NCI-H187 treated with DMSO at 0.1 percent for 48 hours (cell line): ENCODE measurements around the gene LSM14B.

Experiments used
- DNase-seq: peaks from one replicate; lab custom pipeline; 2025; lab: John Stamatoyannopoulos, UW

The LSM14B gene

DNA sequence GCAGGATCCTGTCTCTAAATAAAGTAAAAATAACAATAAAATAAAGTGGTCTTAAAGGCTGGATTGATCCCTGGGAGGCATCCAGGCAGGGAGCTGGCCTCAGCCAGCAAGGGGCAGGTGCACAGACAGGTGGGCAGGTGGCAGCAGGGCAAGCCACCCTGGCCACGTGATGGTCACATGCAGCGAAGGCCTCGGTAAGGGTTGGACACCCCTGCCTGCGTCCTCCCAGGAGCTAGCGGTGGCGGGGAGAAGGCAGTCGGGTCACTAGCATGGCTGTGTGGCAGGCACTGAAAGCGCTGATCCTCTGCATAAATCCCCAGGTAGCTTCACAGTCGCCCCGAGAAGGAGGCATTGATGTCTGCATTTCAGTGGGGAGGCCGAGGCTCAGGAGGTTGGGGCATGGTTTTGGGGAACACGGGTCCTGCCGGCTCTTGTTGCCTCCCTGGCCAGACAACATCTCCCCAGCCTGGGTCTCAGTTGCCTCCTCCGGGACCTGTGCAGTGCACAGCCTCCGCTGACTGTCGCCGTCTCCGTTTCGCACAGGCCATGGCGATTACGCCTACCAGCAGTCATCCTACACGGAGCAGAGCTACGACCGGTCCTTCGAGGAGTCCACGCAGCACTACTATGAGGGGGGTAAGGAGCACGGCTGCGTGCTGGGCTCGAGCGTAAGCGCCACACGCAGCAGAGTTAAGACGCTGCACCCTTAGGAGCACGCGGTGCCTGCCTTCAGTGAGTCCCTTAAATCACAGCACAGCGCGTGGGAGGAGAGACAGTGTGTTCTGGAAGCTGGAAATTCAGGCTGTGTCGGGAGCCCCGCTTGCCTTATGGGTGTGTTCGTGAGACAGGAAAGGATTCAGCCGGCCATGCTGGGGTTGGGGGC, 42.8 kb downstream of the LSM14B start:
- DNase-seq, result no peak

- no peak for DNase-seq
Observed at GRCh38 chr20:62165762-62166399, 43.6 kb downstream of the LSM14B start.

- no peak for DNase-seq
Observed at GRCh38 chr20:62167474-62167873, 45.2 kb downstream of the LSM14B start.

- DNase-seq, result no peak
Observed at GRCh38 chr20:62168061-62168460, 45.8 kb downstream of the LSM14B start.

- DNase-seq, result no peak
Observed at GRCh38 chr20:62168890-62169435, 46.7 kb downstream of the LSM14B start.

- no peak for DNase-seq
Observed at GRCh38 chr20:62170536-62170935, 48.3 kb downstream of the LSM14B start.

DNA sequence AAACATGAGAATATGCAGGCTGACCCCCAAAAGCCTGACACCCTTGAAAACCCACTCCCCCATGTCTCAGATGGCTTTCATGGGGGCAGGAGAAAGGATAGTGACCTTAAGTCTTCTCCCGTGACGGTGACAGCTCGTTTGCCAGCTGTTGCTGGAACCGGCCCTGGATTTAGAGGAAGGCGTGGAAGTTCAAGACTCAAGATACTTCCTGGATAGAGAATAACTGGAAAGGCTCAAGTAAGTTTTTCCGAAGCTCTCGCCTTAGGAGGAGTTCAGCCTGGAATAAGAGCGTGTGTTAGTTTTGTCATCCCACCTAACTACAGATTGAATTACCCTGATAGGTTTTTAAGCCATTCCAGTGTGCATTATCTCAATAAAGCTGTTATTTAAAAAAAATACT, 49.0 kb downstream of the LSM14B start:
- DNase-seq, result no peak

DNA sequence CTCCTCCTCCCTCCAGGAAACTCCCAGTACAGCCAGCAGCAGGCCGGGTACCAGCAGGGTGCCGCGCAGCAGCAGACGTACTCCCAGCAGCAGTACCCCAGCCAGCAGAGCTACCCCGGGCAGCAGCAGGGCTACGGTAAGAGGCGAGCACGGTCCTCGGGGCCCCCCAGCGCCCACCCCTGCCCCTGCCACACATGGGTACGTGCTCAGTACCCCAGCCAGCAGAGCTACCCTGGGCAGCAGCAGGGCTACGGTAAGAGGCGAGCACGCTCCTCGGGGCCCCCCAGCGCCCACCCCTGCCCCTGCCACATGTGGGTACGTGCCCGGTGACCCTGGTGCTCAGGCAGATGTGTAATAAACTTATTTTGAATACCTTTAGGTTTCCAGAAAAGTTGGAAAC, 50.4 kb downstream of the LSM14B start:
- no peak for DNase-seq

GRCh38 chr20:62174021-62174804, 51.9 kb downstream of the LSM14B start:
- DNase-seq, result no peak

GRCh38 chr20:62174870-62175624, 52.8 kb downstream of the LSM14B start:
- DNase-seq, result no peak

DNA sequence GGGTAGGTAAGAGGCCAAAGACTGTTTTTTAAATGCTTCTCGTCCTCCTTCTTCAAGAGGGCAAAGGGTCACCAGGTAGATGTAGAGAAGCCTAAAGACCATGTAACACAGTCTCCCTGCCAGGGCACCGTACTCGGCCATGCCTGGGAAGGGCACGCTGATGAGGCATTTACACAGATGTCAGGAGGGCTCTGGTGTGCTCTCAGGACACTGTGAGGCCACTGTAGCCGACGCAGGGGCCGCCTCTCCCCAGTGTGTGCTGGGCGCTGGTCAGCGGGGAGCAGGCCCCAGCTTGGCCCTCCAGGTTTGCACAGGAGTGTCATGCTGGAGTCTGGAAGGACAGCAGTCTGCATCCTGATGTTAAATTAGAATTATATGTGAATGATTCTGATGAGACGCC, 53.4 kb downstream of the LSM14B start:
- DNase-seq, result no peak

GRCh38 chr20:62176866-62177265, 54.6 kb downstream of the LSM14B start:
- DNase-seq, result no peak

- no peak for DNase-seq
Observed at GRCh38 chr20:62177307-62177706, 55.0 kb downstream of the LSM14B start.

- DNase-seq, result no peak
Observed at GRCh38 chr20:62178316-62179161, 56.3 kb downstream of the LSM14B start.

DNA sequence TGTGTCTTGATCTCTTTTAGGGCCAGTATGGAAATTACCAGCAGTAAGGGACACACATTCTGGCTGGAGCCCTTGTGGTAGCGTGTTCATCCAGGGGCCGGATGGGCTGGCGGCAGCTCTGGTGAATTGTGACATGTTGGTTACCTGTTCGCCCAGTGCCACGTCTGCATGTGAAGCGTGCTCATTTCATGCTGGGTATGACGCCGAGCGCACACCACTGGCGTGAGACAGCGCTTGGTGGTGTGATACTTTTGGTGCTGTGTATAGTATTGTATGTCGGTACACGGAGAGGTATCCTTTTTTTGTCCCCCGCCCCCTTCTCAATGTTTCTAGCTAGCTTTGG, 56.9 kb downstream of the LSM14B start:
- DNase-seq, result no peak

DNA sequence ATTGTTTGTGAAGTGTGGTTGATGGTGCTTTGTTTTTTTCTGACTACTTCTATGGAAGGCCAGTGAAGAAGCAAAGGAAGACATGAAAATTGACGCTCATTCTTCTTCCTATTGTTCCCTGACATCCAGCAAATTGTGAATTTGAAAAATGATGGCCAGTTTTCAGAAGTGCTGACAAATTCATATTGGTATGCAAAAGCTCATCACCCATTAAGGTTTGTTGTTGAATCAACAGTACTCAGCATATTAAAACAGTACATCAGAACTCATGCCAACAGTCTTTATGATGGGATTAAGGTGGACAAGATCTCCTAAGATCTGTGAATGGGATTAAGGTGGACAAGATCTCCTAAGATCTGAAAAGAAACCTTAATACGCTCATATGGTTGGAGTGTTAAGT, 59.5 kb downstream of the LSM14B start:
- no peak for DNase-seq

GRCh38 chr20:62182469-62183425, 60.5 kb downstream of the LSM14B start, which contains the start of gene MTG2:
Gene MTG2, plus strand, starts transcription at chr20:62183028. Its CDS starts 10,393 bp downstream, at chr20:62193421.
- DNase-seq, result peak; percentile 80

DNA sequence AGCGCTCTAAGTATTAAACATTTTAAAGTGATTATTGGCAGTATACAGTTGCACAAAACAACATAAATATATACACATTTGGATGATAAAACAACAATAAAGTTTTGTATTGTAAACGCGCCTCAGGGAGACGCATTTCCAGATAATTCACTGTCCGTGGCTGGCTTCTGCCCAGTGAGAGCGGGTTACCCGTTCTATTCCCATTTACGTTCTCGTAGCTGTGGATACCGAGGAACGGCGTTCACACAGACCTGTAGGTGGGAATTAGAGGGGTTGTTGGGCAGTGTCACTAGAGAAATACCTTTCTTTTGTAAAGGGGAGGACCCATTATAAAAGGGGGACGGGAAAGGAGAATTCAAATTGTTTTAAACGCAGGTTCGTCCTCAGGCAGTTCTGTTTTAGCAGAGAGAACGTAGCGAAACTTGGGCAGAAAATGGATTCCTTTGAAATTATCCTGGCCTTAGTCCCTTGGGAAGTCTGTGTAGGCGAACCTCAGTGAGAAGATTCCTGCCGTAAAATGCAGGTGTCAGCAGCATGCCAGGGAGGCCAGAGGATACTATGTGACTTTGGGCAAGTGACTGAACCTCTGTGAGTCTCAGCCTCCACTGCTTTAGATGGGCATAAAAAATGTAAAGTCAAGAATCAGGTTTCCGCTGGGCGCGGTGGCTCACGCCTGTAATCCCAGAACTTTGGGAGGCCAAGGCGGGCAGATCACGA, 61.3 kb downstream of the LSM14B start:
- DNase-seq, result no peak
